ENCODE data around the gene SLC25A5.
"Not testable (repeated sequence)": the region's sequence is repeated elsewhere in the genome, so short reads cannot be mapped to it uniquely, and the experiment has no call there.

The SLC25A5 gene

GRCh38 chrX:119478504-119478903 is 10.3 kb downstream of the SLC25A5 start:
- peak; percentile 61 for DNase-seq

- no peak for DNase-seq
Measured at GRCh38 chrX:119479845-119480244, 11.6 kb downstream of the SLC25A5 start.

- DNase-seq = peak; percentile 27
Measured at GRCh38 chrX:119481323-119481801, 13.1 kb downstream of the SLC25A5 start.

GRCh38 chrX:119482041-119482440 is 13.8 kb downstream of the SLC25A5 start:
- no peak for DNase-seq

GRCh38 chrX:119482481-119483480 is 14.5 kb downstream of the SLC25A5 start:
- no peak for DNase-seq

DNA sequence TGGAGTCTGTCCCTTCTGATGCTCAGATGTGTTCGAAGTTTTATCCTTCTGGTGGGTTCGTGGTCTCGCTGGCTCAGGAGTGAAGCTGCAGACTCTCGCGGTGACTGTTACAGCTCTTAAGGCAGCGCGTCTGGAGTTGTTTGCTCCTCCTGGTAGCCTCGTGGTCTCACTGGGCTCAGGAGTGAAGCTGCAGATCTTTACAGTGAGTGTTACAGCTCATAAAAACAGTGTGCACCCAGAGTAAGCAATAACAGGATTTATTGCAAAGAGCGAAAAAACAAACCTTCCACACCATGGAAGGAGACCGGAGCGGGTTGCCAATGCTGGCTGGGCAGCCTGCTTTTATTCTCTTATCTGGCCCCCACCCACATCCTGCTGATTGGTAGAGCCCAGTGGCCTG is 18.5 kb downstream of the SLC25A5 start:
- no peak for DNase-seq

DNA sequence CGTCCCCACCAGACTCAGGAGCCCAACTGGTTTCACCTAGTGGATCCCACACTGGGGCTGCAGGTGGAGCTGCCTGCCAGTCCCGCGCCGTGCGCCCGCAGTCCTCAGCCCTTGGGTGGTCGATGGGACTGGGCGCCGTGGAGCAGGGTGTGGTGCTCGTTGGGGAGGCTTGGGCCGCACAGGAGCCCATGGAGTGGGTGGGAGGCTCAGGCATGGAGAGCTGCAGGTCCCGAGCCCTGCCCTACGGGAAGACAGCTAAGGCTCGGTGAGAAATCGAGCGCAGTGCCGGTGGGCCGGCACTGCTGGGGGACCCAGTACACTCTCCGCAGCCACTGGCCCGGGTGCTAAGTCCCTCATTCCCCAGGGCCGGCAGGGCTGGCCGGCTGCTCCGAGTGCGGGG is 19.5 kb downstream of the SLC25A5 start:
- DNase-seq = not testable (repeated sequence)

GRCh38 chrX:119488749-119489148 is 20.5 kb downstream of the SLC25A5 start:
- DNase-seq = peak; percentile 68

- no peak for DNase-seq
Measured at GRCh38 chrX:119489212-119490074, 21.2 kb downstream of the SLC25A5 start.

GRCh38 chrX:119492463-119492862 is 24.2 kb downstream of the SLC25A5 start:
- no peak for DNase-seq

DNA sequence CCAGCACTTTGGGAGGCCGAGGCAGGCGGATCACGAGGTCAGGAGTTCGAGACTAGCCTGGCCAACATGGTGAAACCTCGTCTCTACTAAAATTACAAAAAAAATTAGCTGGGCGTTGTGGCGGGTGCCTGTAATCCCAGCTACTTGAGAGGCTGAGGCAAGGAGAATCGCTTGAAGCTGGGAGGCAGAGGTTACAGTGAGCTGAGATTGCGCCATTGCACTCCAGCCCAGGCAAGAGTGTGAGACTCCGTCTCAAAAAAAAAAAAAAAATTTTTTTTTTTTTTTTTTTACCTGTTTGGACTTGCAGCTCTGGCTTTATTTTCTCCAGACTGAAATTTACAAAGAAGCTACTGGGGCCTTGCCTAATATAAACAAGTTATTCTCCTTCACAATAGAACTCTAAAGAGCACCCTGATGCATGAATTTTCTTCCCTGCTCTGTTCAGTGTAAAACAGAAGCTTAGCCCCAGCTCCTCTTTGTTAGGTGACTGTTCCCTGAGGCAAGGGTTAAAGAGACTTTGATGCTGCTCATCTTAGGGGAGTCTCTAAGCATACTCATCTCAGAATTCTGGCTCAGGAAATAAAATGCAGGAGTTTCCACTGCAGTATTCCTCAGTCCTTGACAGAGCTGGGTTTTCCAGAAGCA is 25.7 kb downstream of the SLC25A5 start:
- not testable (repeated sequence) for DNase-seq

DNA sequence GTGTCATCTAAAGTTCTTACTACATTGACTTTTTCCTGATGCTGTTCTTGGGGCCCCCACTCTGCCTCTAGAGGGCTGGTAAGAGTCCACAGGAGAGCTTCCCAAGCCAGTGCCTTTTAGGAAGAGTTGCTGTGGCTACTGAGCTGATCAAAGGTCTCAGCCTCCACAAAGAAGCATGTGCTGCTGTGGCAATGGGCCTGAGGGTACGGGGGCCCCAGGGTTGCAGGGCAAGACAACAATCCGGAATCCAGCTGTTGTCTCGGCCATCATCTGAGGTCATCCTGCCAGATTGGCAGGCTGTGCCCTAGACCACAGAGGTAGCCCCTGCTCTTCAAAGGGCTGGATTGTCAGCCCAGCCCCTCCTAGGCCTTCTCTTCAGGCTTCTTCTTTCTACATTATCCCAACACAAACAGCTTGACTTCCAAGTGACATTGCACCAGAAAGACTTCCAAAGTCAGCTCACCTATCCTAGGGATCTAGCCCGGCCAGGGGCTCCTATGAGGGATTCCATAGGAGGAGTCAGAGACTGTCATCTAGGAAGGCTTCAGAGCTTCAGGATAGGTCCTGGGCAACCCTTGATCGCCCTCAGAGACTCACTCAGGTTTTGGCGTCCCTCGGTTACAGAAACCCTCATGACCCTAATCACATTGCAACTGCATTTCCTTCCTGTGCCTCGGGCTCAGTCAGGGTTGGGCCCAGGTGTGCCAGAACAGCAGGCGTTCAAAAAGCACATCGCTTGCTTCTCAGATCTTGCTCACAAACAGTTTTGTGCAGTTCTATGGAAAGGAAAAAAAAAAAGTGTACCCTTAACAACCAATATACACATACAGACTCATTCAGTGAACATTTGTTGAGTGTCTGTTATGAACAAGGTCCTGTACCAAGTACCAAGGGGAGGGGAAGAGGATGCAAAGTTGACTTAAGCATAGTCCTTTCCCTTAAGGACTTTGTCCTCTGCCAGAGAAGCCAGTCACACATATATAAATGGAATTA is 27.8 kb downstream of the SLC25A5 start:
- DNase-seq = peak; percentile 3

DNA sequence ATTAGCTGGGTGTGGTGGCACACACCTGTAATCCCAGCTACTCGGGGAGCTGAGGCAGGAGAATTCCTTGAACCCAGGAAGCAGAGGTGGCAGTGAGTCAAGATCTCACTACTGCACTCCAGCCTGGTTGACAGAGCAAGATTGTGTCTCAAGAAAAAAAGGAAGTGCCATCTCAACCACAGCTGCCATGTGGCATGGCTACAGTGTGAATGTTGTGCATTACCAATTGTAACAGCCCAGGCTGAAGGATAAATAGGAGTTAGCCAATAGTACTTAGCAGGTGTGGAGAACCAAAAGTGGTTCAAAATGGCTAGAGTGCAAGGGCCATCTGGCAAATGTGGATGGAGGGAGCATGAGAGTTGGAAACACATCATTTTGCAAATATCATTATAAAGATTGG is 28.9 kb downstream of the SLC25A5 start:
- DNase-seq = no peak

DNA sequence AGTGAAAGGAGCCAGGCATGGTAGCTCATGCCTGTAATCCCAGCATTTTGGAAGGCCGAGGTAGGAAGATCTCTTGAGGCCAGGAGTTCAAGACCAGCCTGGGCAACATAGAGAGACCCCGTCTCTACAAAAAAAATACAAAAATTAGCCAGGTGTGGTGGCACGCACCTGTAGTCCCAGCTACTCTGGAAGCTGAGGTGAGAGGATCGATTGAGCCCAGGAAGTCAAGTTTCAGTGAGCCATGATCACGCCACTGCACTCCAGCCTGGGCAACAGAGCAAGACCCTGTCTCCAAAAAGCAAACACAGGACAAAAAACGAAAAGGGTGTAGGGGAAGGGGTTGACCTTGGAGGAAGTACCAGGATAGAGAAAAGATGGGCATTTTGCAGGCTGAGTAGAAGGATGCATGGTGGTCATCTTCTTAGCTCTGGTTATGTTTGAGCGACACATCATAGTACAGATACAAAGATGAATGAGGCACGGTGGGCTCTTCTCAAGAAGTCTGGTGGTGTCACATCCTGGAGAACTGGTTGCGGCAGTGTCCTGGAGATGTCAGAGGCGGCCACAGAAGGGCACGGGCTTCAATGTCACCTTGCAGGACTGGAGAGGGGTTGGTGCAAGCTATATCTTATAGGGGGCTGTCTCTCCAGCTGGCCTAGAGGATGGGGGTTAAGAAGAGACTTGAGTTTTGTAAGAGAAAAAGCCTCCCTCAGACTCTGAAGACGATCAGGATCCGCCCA is 32.0 kb downstream of the SLC25A5 start:
- DNase-seq = no peak

DNA sequence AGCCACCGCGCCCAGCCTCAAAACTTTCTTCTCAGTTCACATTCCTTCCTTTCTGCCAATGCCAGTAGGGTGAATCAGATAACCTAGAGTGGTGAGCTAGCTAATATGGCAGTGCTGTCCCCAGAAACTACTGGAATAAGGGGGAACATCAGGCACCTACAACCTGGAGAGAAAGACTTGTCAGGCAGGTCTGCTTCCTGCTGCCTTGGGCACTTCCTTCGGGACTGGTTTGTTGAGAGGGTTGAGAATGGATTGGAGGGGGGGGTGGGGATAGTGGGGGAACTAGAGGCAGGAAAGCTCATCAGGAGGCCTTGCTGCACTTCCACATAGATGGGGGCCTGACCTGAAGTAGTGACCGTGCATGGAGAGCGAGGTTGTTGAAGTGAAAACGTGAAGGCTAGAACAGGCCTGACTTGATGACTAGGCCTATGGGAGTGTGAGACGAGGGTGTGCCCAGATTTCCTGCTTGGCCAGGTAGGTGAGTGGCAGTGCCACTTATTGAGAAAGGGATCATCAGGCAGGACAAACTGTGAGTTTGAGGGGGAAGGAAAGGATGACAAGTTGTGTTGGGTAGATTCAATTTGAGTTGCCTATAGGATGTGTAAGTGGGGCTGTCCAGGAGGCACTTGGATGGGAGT is 33.4 kb downstream of the SLC25A5 start:
- DNase-seq = no peak

GRCh38 chrX:119502727-119503483 is 34.7 kb downstream of the SLC25A5 start:
- no peak for DNase-seq

GRCh38 chrX:119503484-119503861 is 35.2 kb downstream of the SLC25A5 start:
- DNase-seq = no peak

DNA sequence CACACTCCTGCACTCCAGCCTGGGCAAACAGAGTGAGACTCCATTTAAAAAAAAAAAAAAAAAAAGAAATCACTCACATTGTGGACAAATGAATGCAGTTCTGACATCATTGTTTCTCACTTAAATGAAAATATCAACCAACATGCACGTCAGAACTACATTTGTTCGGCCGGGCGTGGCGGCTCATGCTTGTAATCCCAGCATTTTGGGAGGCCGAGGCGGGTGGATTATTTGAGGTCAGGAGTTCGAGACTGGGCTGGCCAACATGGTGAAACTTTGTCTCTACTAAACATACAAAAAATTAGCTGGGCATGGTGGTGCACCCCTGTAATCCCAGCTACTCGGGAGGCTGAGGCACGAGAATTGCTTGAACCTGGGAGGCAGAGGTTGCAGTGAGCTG is 36.9 kb downstream of the SLC25A5 start:
- DNase-seq = not testable (repeated sequence)

DNA sequence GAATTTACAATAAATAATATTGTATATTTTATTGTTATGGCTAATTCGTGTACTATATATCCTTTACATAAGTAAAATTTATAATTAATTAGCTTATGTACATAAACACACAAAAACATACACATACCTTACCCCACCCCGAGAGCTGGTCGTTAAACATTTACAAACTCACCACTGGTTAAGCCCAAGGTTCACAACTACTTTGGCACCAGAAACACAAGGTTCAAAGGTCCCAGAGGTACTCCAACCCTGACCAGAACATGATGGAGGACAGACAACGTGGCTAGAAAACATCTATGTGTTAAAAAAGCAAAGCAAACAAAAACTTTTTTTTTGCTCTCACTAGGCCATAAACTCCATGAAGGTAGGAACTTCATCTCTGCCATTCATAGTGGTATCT is 37.7 kb downstream of the SLC25A5 start:
- DNase-seq = no peak

- no peak for DNase-seq
Measured at GRCh38 chrX:119507206-119507605, 39.0 kb downstream of the SLC25A5 start.
